Lung microvascular endothelial cell (primary cell): Measurements from ENCODE around the gene CR1. TPM values are rescaled to one million over a fixed set of nuclear protein-coding genes. Genes with fewer than 3 reads are reported as not detected.
A peak's percentile ranks its signal among the peaks of the same experiment; 100 is the strongest.
"Not testable (repeated sequence)": the region's sequence is repeated elsewhere in the genome, so short reads cannot be mapped to it uniquely, and the experiment has no call there.

Experiments
- DNase-seq, 2 donors: peaks; one replicate each; pipeline versions ENCODE4 v3.0.0 to v3.0.0-alpha.2; 2010; ENCODE audit warnings: low read depth in 2 of 2
- total RNA-seq: library from RNA; depleted of rRNA; stranded (reverse); fragments of >200 nt; gene quantifications from 2 replicates; pipeline ENCODE4 v1.2.1, GENCODE V29; 2014

CR1 gene
- not detected in 2 replicates for total RNA-seq

GRCh38 chr1:207495801-207496792 lies at the start of gene CR1:
Gene CR1 (plus strand): TSS chr1:207496157. CDS start chr1:207496268, 111 bp downstream.
- no peak for DNase-seq

- DNase-seq: no peak
Measured at GRCh38 chr1:207453710-207454045, 42.3 kb upstream of the CR1 start.

- peak in 1 of 2 donors; percentile 2 for DNase-seq
Measured at GRCh38 chr1:207454046-207454964, 41.7 kb upstream of the CR1 start, which contains the start of gene CR2. Gene CR2 (plus strand): TSS chr1:207454328. CDS start chr1:207454419, 91 bp downstream.

DNA sequence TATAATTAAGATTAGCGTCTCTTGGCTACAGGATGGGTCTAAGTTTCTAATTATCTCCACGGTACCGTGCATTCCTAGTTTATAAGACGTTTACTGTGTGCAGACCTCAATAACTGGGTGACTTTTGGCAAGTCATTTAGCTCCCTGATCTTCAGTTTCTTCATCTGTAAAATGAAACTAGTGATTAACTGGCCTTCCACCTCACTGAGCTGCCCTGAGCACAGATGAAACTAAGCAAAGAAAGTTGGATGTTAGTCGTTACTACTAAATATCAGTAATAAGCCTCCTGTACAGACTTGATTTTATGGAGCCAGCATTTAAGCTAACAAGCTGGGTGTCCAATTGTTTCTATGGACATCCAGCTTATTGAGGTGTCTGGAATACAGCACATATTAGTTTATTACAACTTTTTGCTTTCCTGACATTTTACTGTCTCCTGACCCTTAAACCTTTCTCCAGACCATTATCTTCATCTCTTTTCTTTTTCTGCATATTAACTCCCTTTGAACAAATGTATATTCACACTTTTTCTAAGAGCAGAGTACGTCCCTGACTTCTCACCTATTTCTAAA lies 40.7 kb upstream of the CR1 start:
- DNase-seq: no peak

- no peak for DNase-seq
Measured at GRCh38 chr1:207458414-207458813, 37.5 kb upstream of the CR1 start.

DNA sequence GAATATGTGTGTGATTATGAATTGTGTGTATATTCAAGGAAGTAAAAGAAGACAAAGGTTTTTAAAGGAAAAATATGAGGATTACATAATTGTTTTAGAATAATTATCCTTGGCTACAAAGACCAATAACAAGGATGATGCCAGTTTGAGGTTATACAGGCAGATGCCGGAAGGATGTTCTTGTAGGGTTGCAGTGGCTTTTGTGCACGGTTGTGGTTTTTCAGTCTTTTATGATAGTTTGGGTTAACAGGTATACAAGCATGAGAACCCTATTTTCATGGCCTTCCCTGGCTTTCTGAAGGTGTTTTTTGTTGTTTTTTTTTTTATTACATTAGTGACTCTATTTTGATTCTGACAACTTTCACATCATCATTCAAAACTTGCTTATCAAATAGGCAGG lies 36.9 kb upstream of the CR1 start:
- DNase-seq: no peak

DNA sequence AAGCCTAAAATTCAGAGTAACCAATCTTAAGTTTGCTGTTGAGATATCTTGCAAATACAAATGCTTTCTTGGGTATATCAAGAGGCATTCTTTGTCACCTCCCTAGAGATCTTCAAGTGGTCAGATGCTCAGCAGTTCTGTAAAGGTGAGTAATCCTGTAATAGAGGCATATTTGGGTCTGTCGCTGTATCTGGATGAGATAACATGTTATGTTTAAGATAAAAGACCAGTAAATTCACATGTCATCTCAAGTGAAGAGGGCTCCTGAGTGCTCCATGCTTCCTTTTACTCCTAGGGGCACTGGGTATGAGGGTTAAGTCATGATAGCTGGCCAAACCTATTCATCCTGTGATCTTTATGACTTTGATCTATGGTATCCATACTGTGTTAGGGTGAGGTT lies 34.3 kb upstream of the CR1 start:
- DNase-seq: no peak

GRCh38 chr1:207462535-207462934 lies 33.4 kb upstream of the CR1 start:
- no peak for DNase-seq

- no peak for DNase-seq
Measured at GRCh38 chr1:207463021-207463420, 32.9 kb upstream of the CR1 start.

- no peak for DNase-seq
Measured at GRCh38 chr1:207463571-207463970, 32.4 kb upstream of the CR1 start.

DNA sequence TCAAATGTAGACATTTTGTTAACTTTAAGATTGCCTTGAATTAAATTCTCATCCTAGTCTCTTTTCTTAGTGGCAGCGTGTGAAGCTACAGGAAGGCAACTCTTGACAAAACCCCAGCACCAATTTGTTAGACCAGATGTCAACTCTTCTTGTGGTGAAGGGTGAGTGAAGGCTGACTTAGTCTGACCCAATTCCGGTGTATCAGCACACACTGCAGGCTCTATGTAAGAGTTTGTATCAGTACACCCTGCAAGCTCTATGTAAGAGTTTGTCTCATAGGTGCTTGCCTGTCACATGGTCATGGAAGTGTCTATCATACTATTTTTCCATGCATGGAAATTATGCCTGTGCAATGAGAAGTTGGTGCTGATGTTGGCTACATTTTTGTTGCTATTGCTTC lies 25.0 kb upstream of the CR1 start:
- DNase-seq: no peak

GRCh38 chr1:207474210-207474609 lies 21.7 kb upstream of the CR1 start:
- DNase-seq: no peak

DNA sequence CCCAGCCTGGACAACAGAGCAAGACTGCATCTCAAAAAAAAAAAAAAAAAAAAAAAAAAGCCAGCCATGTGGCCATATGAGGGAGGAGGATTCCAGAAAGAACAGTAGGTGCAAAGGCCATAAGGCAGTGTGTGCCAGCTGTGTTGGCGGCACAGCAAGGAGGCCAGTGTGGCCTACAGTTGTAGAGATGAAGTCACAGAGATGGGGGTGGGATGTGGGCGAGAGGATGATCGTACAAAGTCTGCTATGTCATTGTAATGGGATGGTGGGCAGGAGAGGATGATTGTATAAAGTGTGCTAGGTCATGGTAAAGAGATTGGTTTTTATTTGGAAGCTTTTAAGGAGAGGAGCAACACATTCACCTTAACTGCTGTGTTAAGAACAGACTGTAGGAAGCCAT lies 9.8 kb upstream of the CR1 start:
- no peak for DNase-seq

GRCh38 chr1:207487636-207488035 lies 8.3 kb upstream of the CR1 start:
- no peak for DNase-seq

DNA sequence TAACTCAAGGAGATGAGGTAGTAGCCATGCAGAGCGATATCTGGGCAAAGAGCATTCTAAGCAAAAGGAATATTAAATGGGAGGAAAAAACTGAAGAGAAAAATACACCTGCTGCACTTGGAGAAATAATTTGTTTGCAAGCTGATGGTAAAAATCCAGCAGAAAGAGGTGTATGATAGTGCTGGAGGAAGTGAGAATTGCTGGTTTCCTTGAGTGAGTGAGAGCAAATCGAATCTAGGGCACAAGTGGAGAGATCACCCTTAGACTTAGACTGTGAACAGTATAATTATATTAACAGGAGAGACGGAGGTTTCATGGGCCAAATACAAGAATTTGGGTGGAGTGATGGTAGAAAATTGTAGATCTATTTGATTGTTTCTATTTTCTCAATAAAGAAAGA lies 2.7 kb upstream of the CR1 start:
- DNase-seq: no peak

DNA sequence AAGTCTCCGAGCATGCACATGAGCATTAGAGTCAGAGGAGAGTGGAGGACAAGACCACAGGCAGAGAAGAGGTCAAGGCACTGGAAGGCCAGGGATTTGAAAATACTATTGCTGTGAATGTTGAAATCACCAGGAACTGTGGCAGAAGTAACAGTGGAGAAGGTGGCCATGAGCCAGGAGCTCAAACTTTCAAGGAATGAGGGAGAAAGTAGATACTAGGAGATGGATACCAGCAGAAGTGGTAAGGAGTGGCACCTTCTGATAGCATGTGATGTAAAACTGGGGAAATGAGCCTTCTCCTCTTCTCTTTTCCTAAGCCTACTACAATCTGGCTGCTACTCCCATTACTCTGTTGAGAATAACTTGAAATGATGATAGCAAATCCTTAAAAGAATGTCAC lies 1.8 kb upstream of the CR1 start:
- DNase-seq: no peak

DNA sequence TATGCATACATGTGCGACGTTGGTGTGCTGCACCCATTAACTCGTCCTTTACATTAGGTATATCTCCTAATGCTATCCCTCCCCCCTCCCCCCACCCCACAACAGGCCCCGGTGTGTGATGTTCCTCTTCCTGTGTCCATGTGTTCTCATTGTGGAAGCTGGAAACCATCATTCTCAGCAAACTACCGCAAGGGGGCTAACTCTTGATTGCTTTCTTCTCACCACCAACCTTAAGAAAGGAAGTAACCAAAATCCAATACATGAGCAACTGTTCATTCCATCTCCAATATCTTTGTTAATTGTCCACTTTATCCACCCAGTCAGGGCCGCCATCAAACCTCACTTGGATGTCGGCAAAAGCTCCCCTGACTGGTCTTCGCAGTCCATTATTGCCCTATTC lies 676 bp upstream of the CR1 start:
- not testable (repeated sequence) for DNase-seq

GRCh38 chr1:207497941-207498340 lies 2.0 kb downstream of the CR1 start:
- no peak for DNase-seq

- peak; percentile 67 to 82 for DNase-seq
Measured at GRCh38 chr1:207499573-207499972, 3.6 kb downstream of the CR1 start.

DNA sequence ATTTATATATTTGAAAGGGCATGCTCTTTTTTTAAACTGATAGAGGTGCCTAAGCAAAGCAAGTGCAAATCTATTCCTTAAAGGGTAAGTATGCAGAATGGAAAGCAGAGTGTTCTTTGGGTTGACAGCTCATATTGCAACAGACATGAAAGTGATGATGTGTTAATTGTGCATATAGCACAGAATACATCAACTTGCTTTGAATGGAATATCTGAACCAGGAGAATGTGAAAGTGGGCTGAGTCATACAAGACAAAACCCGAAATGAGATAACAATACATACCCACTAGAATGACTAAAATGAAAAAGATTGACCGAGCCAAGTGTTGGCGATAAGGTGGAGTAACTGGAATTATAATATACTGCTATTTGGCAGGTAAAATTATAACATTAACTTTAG lies 4.3 kb downstream of the CR1 start:
- no peak for DNase-seq

DNA sequence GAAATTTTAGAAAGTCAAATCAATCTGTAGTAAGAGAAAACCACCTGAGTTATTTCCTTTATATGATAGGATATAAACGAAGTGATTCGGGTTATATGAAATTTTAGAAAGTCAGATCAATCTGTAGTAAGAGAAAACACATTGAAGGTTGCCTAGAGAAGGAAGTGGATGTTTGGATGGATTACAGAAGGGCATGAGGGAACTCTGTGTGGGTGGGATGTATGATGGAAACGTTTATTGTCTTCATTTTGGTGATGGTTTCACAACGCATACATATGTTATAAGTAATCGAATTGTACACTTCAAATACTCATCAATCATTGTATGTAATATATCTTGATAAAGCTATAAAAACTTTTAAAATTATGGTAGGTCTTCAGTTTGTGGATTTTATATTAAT lies 5.1 kb downstream of the CR1 start:
- DNase-seq: no peak

- DNase-seq: no peak
Measured at GRCh38 chr1:207502726-207503125, 6.8 kb downstream of the CR1 start.
